Panc1 (cell line): ENCODE data around the gene LOXL3. TPM values are rescaled to one million over a fixed set of nuclear protein-coding genes. Genes with fewer than 3 reads are reported as not detected.

ENCODE experiments used
- ATAC-seq: fragments of 200-7000 bp; cut with Tn5 transposase; 2 replicates; pipeline ENCODE4 v1.9.1; 2020; ENCODE audit warnings: mild to moderate bottlenecking, moderate library complexity
- BruUV-seq: library from RNA; stranded (reverse); fragments of 400-500 nt; replicated peaks from 2 replicates; lab custom pipeline; 2021; lab: Mats Ljungman, UMichigan
- CTCF ChIA-PET: fragments of 300-600 bp; sonication (Branson Sonifier 250); formaldehyde crosslinking; loops from one replicate; lab custom pipeline; 2022; ENCODE audit warnings: antibody characterized with exemption; lab: Charles Lee
- POLR2A ChIA-PET: fragments of 300-600 bp; sonication (Branson Sonifier 250); formaldehyde crosslinking; loops from one replicate; lab custom pipeline; 2022; ENCODE audit warnings: antibody characterized with exemption; lab: Charles Lee
- DNase-seq: peaks from one replicate; pipeline ENCODE4 v3.0.0-alpha.2; 2010; ENCODE audit warnings: low read depth, low spot score
- H3K27ac ChIP-seq: 2 replicates; pipeline ENCODE4 v1.5.1; 2011; ENCODE audit warnings: mild to moderate bottlenecking, low read length, inconsistent platforms
- H3K27me3 ChIP-seq: fragments of 200-500 bp; sonication (Bioruptor generic); 2 replicates; pipeline ENCODE4 v1.6.0; 2014; ENCODE audit warnings: low read length, inconsistent platforms; ENCODE audit not compliant: control insufficient read depth, insufficient read depth
- H3K36me3 ChIP-seq: fragments of 200-500 bp; sonication (Bioruptor generic); 2 replicates; pipeline ENCODE4 v1.5.1; 2014; ENCODE audit warnings: inconsistent platforms, mild to moderate bottlenecking, low read length, moderate library complexity; ENCODE audit not compliant: control insufficient read depth, insufficient read depth
- H3K4me1 ChIP-seq: 2 replicates; pipeline ENCODE4 v1.5.1; 2011; ENCODE audit warnings: inconsistent platforms, mild to moderate bottlenecking, low read length, moderate library complexity; ENCODE audit not compliant: control insufficient read depth, insufficient read depth
- H3K4me3 ChIP-seq, 2 experiments: 2 replicates each; pipeline ENCODE4 v1.5.1; 2011 to 2012; ENCODE audit warnings: low read depth in 2 of 2, low read length in 2 of 2, mild to moderate bottlenecking in 2 of 2, inconsistent platforms in 1 of 2, moderate library complexity in 1 of 2
- H3K9me3 ChIP-seq: fragments of 200-500 bp; sonication (Bioruptor generic); 2 replicates; pipeline ENCODE4 v1.5.1; 2014; ENCODE audit warnings: low read depth, mild to moderate bottlenecking, inconsistent platforms, low read length, moderate library complexity; ENCODE audit not compliant: control insufficient read depth, insufficient read depth
- CTCF ChIP-seq: fragments of 450-650 bp; IDR thresholded peaks from 2 replicates; pipeline ENCODE4 v1.5.1; 2017; ENCODE audit warnings: mild to moderate bottlenecking
- POLR2AphosphoS5 ChIP-seq: IDR thresholded peaks from 2 replicates; pipeline ENCODE4 v1.6.1; 2012; ENCODE audit warnings: mild to moderate bottlenecking, low read depth, low read length, moderate library complexity
- REST ChIP-seq, 2 experiments: IDR thresholded peaks; 2 replicates each; pipeline ENCODE4 v1.6.1; 2011 to 2012; ENCODE audit warnings: low read depth in 2 of 2, control low read depth in 1 of 2, low read length in 1 of 2, mild to moderate bottlenecking in 1 of 2, moderate library complexity in 1 of 2; ENCODE audit not compliant: insufficient read depth in 1 of 2
- SIN3A ChIP-seq: IDR thresholded peaks from 2 replicates; pipeline ENCODE4 v1.6.1; 2012; ENCODE audit warnings: low read depth, mild to moderate bottlenecking, low read length, moderate library complexity, borderline replicate concordance; ENCODE audit not compliant: insufficient read depth
- TCF7L2 ChIP-seq: IDR thresholded peaks from 2 replicates; pipeline ENCODE4 v1.6.1; 2011; ENCODE audit warnings: mild to moderate bottlenecking, low read depth, low read length, inconsistent platforms
- in situ Hi-C: cut with HindIII; loops from 2 replicates; pipeline ENCODE4 v1.10.0; 2016; ENCODE audit warnings: low sequenced_read_pairs, low pct_unique_long_range_greater_than_20kb
- intact Hi-C: fragments of 100-400 bp; cut with micrococcal nuclease; formaldehyde crosslinking; loops from one replicate; pipeline ENCODE4 v1.10.0; 2022; ENCODE audit not compliant: unreplicated experiment
- total RNA-seq: library from RNA; stranded (reverse); gene quantifications from one replicate; pipeline ENCODE4 v1.2.1, GENCODE V29; 2021; ENCODE audit not compliant: unreplicated experiment

The LOXL3 gene
- total RNA-seq, 1 experiment from 2014 or later: 1.0 TPM

- CTCF ChIA-PET: no interaction called here
- Histone ChIP-seq H3K9me3 (no peaks in the 10 kb centered on the region), H3K4me3 (no peak overlapping the region), H3K36me3 (no peaks in the 10 kb centered on the region), H3K27me3 (no peaks in the 10 kb centered on the region), H3K27ac (no peak overlapping the region), H3K4me1 (no peaks in the 10 kb centered on the region)
- in situ Hi-C loops (no loop called here), intact Hi-C loops (no loop called here)
- no peak for DNase-seq
- TF ChIP-seq REST (IDR thresholded peaks at IDR 0.05; ENCODE audit: insufficient read depth in 1 of 2, low read depth in 2 of 2, low read length in 1 of 2): no peak
- TF ChIP-seq CTCF: no peak
- no peak for TF ChIP-seq POLR2AphosphoS5
- no peak for TF ChIP-seq SIN3A
- no peak for TF ChIP-seq TCF7L2
- BruUV-seq: no TSS peak
- POLR2A ChIA-PET: no interaction called here
- no peak for ATAC-seq
Observed at GRCh38 chr2:74515981-74516633, 37.6 kb downstream of the LOXL3 start.

GRCh38 chr2:74515271-74515980 is 38.3 kb downstream of the LOXL3 start:
- no peak for ATAC-seq
- no peak overlapping the region for H3K27ac ChIP-seq
- H3K27me3 ChIP-seq: no peaks in the 10 kb centered on the region
- TF ChIP-seq POLR2AphosphoS5: no peak
- TF ChIP-seq SIN3A: no peak
- no peak for TF ChIP-seq REST (IDR thresholded peaks at IDR 0.05; ENCODE audit: insufficient read depth in 1 of 2, low read depth in 2 of 2, low read length in 1 of 2)
- no peak for TF ChIP-seq TCF7L2
- no peak for TF ChIP-seq CTCF
- H3K4me3 ChIP-seq: peak overlapping the region in 1 of 2 experiments; percentile 37; a peak in 1 of 4 replicates
- H3K36me3 ChIP-seq: no peaks in the 10 kb centered on the region
- no peaks in the 10 kb centered on the region for H3K9me3 ChIP-seq
- no peak for DNase-seq
- intact Hi-C loops: no loop called here
- H3K4me1 ChIP-seq: no peaks in the 10 kb centered on the region
- POLR2A ChIA-PET: no interaction called here
- in situ Hi-C loops: no loop called here
- CTCF ChIA-PET: no interaction called here
- BruUV-seq: no TSS peak
